Ishikawa (cell line): ENCODE measurements around the gene VTI1B.

Source experiments
- CEBPB ChIP-seq: IDR thresholded peaks from 2 replicates; pipeline ENCODE4 v1.6.1; 2012
- CREB1 ChIP-seq: IDR thresholded peaks from 2 replicates; pipeline ENCODE4 v1.6.1; 2012; ENCODE audit warnings: low read depth
- EGR1 ChIP-seq: IDR thresholded peaks from 2 replicates; pipeline ENCODE4 v1.6.1; 2012
- EP300 ChIP-seq: IDR thresholded peaks from 2 replicates; pipeline ENCODE4 v1.6.1; 2012; ENCODE audit warnings: borderline replicate concordance
- FOXM1 ChIP-seq: IDR thresholded peaks from 2 replicates; pipeline ENCODE4 v1.6.1; 2012; ENCODE audit warnings: low read depth, borderline replicate concordance
- NFIC ChIP-seq: IDR thresholded peaks from 2 replicates; pipeline ENCODE4 v1.6.1; 2012
- RAD21 ChIP-seq: IDR thresholded peaks from 2 replicates; pipeline ENCODE4 v1.6.1; 2012; ENCODE audit warnings: low read depth
- TAF1 ChIP-seq: IDR thresholded peaks from 2 replicates; pipeline ENCODE4 v1.6.1; 2012; ENCODE audit warnings: low read depth, mild to moderate bottlenecking
- TCF12 ChIP-seq: IDR thresholded peaks from 2 replicates; pipeline ENCODE4 v1.6.1; 2012; ENCODE audit warnings: low read depth
- TEAD4 ChIP-seq: IDR thresholded peaks from 2 replicates; pipeline ENCODE4 v1.6.1; 2012
- YY1 ChIP-seq: IDR thresholded peaks from 2 replicates; pipeline ENCODE4 v1.6.1; 2012; ENCODE audit warnings: low read depth
- ZBTB7A ChIP-seq: IDR thresholded peaks from 2 replicates; pipeline ENCODE4 v1.6.1; 2012; ENCODE audit warnings: low read depth
- TF ChIP-seq, protein P1 (sequence below): IDR thresholded peaks from 2 replicates; pipeline ENCODE4 v1.6.1; 2012; ENCODE audit warnings: low read depth, mild to moderate bottlenecking
- TF ChIP-seq, protein P2 (sequence below): IDR thresholded peaks from 2 replicates; pipeline ENCODE4 v1.6.1; 2012
- TF ChIP-seq, protein P3 (sequence below): IDR thresholded peaks from 2 replicates; pipeline ENCODE4 v1.6.1; 2012

The VTI1B gene

DNA sequence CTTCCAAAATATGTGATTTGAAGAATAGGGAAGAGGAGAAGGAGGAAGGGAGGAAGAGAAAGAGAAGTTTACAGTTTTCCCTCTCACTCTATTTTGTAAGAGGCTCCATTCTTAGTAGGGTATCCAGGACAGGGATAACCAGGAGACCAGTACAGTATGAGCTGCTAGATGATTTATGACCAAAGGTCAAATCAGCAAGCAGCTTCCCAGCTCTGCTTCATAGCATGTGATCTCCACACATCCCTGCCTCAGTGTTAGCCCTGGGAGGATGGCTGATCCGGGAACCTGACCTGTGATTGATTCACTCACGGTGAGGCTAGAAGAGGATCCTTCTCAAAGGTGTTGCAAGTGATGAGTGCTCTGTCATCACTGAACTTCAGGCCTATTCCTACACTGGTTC is 43.8 kb upstream of the VTI1B start:
- TF ChIP-seq NFIC (no peak), EP300 (no peak), FOXM1 (no peak), CREB1 (no peak), ZBTB7A (no peak), YY1 (no peak), TEAD4 (no peak), EGR1 (no peak)
- TF ChIP-seq, protein P1, sequence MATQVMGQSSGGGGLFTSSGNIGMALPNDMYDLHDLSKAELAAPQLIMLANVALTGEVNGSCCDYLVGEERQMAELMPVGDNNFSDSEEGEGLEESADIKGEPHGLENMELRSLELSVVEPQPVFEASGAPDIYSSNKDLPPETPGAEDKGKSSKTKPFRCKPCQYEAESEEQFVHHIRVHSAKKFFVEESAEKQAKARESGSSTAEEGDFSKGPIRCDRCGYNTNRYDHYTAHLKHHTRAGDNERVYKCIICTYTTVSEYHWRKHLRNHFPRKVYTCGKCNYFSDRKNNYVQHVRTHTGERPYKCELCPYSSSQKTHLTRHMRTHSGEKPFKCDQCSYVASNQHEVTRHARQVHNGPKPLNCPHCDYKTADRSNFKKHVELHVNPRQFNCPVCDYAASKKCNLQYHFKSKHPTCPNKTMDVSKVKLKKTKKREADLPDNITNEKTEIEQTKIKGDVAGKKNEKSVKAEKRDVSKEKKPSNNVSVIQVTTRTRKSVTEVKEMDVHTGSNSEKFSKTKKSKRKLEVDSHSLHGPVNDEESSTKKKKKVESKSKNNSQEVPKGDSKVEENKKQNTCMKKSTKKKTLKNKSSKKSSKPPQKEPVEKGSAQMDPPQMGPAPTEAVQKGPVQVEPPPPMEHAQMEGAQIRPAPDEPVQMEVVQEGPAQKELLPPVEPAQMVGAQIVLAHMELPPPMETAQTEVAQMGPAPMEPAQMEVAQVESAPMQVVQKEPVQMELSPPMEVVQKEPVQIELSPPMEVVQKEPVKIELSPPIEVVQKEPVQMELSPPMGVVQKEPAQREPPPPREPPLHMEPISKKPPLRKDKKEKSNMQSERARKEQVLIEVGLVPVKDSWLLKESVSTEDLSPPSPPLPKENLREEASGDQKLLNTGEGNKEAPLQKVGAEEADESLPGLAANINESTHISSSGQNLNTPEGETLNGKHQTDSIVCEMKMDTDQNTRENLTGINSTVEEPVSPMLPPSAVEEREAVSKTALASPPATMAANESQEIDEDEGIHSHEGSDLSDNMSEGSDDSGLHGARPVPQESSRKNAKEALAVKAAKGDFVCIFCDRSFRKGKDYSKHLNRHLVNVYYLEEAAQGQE = no peak

DNA sequence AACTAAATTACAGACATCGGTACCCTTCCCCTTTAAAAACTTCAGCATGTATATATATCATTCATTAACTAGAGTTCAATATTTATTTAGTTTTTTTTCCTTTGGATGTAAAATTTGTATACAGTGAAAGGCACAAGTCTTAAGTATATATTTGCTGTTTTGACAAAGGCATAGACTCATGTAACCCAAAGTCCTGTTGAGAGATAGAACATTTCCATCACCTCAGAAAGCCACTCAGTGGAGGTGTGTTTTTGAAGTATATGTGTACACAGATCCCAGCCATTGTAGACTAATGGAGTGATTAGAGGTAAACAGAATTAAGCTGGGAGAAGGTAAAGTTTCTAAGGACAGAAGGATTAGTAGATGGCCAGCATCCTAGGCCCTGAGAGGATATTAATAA is 42.6 kb upstream of the VTI1B start:
- no peak for TF ChIP-seq TAF1
- no peak for TF ChIP-seq CEBPB
- no peak for TF ChIP-seq CREB1
- TF ChIP-seq ZBTB7A = no peak
- no peak for TF ChIP-seq YY1
- TF ChIP-seq TEAD4 = no peak
- TF ChIP-seq, protein P2, sequence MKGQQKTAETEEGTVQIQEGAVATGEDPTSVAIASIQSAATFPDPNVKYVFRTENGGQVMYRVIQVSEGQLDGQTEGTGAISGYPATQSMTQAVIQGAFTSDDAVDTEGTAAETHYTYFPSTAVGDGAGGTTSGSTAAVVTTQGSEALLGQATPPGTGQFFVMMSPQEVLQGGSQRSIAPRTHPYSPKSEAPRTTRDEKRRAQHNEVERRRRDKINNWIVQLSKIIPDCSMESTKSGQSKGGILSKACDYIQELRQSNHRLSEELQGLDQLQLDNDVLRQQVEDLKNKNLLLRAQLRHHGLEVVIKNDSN = no peak
- TF ChIP-seq EGR1 = no peak
- TF ChIP-seq, protein P1 = no peak
- TF ChIP-seq TCF12 = no peak
- TF ChIP-seq, protein P3, sequence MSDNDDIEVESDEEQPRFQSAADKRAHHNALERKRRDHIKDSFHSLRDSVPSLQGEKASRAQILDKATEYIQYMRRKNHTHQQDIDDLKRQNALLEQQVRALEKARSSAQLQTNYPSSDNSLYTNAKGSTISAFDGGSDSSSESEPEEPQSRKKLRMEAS = no peak
- no peak for TF ChIP-seq RAD21
- no peak for TF ChIP-seq NFIC
- TF ChIP-seq EP300 = no peak
- TF ChIP-seq FOXM1 = no peak

DNA sequence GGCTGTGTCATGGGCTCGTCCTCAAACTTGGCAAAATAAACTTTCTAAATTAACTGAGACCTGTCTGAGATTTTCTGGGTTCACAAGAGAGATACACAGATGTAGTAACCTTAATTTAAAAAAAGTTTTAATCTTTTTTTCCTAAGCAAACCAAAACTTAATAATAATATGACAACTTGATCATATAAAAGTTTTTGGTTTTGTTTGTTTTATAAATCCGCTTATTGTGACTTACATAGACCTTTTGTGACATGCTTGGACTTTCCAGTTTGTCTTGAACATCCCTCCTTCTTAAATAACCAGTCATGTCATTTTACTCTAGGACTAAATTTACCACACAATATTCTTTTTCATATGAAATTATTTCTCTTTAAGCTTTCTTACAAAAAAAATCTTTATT is 35.8 kb upstream of the VTI1B start:
- no peak for TF ChIP-seq EP300
- TF ChIP-seq, protein P2 = no peak
- TF ChIP-seq YY1 = no peak
- no peak for TF ChIP-seq CREB1
- no peak for TF ChIP-seq TCF12
- TF ChIP-seq, protein P1 = no peak
- TF ChIP-seq, protein P3 = no peak
- no peak for TF ChIP-seq ZBTB7A
- TF ChIP-seq TEAD4 = no peak
- no peak for TF ChIP-seq FOXM1

DNA sequence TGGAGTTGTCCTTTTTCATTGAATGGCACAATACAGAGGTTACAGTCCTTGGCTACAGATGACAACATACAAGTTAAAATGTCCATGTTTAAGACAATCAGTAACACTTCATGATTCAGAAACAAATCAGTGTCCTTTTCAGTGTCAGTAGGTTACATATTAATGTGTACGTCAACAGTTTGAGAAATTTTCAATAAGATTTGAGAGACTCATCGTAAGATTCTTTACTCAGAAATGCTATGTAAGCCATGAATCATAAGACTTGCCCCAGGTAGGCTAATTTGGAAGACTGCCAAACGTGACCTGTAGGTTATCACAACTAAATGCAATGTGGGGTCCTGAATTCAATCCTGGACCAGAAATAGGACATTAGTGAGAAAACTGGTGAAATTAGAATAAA is 30.8 kb upstream of the VTI1B start:
- TF ChIP-seq EP300 (no peak), EGR1 (no peak), RAD21 (no peak), TCF12 (no peak), FOXM1 (no peak), CEBPB (no peak), ZBTB7A (no peak), YY1 (no peak)
- TF ChIP-seq, protein P2 = no peak
- TF ChIP-seq, protein P3 = no peak
